OCI-LY1 (cell line): ENCODE results near the gene MAP1S.
A peak's percentile ranks its signal among the peaks of the same experiment; 100 is the strongest.

Experiments
- H2AFZ ChIP-seq: fragments of 200-600 bp; sonication (generic), shearing (Covaris generic); 2 replicates; pipeline ENCODE4 v1.6.0; 2014; ENCODE audit warnings: antibody characterized with exemption, mild to moderate bottlenecking, low read length
- H3F3A ChIP-seq: fragments of 200-600 bp; sonication (generic), shearing (Covaris generic); 2 replicates; pipeline ENCODE4 v1.6.0; 2014; ENCODE audit warnings: mild to moderate bottlenecking, antibody characterized with exemption, low read length, moderate library complexity; ENCODE audit not compliant: insufficient read depth
- H3K27ac ChIP-seq: fragments of 200-600 bp; sonication (generic); 2 replicates; pipeline ENCODE4 v1.5.1; 2014; ENCODE audit warnings: low read length, mixed run types, mild to moderate bottlenecking, low read depth; ENCODE audit not compliant: poor library complexity, severe bottlenecking
- H3K27me3 ChIP-seq: fragments of 200-600 bp; sonication (generic); 2 replicates; pipeline ENCODE4 v1.6.0; 2014; ENCODE audit warnings: antibody characterized with exemption, mild to moderate bottlenecking, low read length, moderate library complexity; ENCODE audit not compliant: insufficient read depth
- H3K36me3 ChIP-seq: fragments of 200-600 bp; sonication (generic); 2 replicates; pipeline ENCODE4 v1.6.1; 2014; ENCODE audit warnings: mild to moderate bottlenecking, antibody characterized with exemption, low read length, moderate library complexity, mixed read lengths; ENCODE audit not compliant: insufficient read depth
- H3K4me1 ChIP-seq: fragments of 200-600 bp; sonication (generic); 2 replicates; pipeline ENCODE4 v1.5.1; 2014; ENCODE audit warnings: mild to moderate bottlenecking, low read length, moderate library complexity; ENCODE audit not compliant: insufficient read depth, severe bottlenecking
- H3K4me2 ChIP-seq: fragments of 200-600 bp; sonication (generic), shearing (Covaris generic); 2 replicates; pipeline ENCODE4 v1.6.1; 2014; ENCODE audit warnings: low read length
- H3K4me3 ChIP-seq: fragments of 200-600 bp; sonication (generic); 2 replicates; pipeline ENCODE4 v1.5.1; 2014; ENCODE audit warnings: low read length, low read depth, mild to moderate bottlenecking, mixed read lengths; ENCODE audit not compliant: poor library complexity, severe bottlenecking
- H3K79me2 ChIP-seq: fragments of 200-600 bp; shearing (Covaris generic); 2 replicates; pipeline ENCODE4 v1.6.1; 2016; ENCODE audit warnings: mixed run types, low read length, mixed read lengths; ENCODE audit not compliant: insufficient read depth
- H3K9ac ChIP-seq: fragments of 200-600 bp; sonication (generic), shearing (Covaris generic); 2 replicates; pipeline ENCODE4 v1.6.1; 2014; ENCODE audit warnings: mild to moderate bottlenecking, low read length, mixed read lengths
- H3K9me2 ChIP-seq: fragments of 200-600 bp; sonication (generic), shearing (Covaris generic); 2 replicates; pipeline ENCODE4 v1.6.1; 2014; ENCODE audit warnings: low read depth, mild to moderate bottlenecking, low read length, mixed read lengths
- H3K9me3 ChIP-seq: fragments of 200-600 bp; shearing (Covaris generic); 2 replicates; pipeline ENCODE4 v1.6.1; 2014; ENCODE audit warnings: low read length, mixed read lengths
- H4K20me1 ChIP-seq: fragments of 200-600 bp; sonication (generic), shearing (Covaris generic); 2 replicates; pipeline ENCODE4 v1.6.0; 2016; ENCODE audit warnings: mild to moderate bottlenecking, low read length; ENCODE audit not compliant: insufficient read depth
- CTCF ChIP-seq: fragments of 200-600 bp; sonication (generic), shearing (Covaris generic); IDR thresholded peaks from 2 replicates; pipeline ENCODE4 v1.5.1; 2017; ENCODE audit warnings: mild to moderate bottlenecking, antibody characterized with exemption, low read length, moderate library complexity, mixed read lengths
- EZH2 ChIP-seq: fragments of 200-600 bp; sonication (generic), shearing (Covaris generic); IDR thresholded peaks from 2 replicates; pipeline ENCODE4 v1.8.0; 2017; ENCODE audit warnings: borderline replicate concordance, mixed run types, mild to moderate bottlenecking, antibody characterized with exemption, low read length, moderate library complexity, mixed read lengths

Gene MAP1S

GRCh38 chr19:17721111-17721628 lies 1.9 kb downstream of the MAP1S start:
- H3F3A ChIP-seq = no peaks in the 10 kb centered on the region
- peaks cover 9% of the 10 kb centered on the region for H3K79me2 ChIP-seq
- H3K9ac ChIP-seq = peak overlapping the region; percentile 88; the same call in 1 of the 2 replicates
- peaks cover 18% of the 10 kb centered on the region for H3K36me3 ChIP-seq
- peak overlapping the region; percentile 99; the same call in 1 of the 2 replicates for H3K4me2 ChIP-seq
- no peaks in the 10 kb centered on the region for H3K27me3 ChIP-seq
- H3K4me1 ChIP-seq = peaks cover 23% of the 10 kb centered on the region
- no peaks in the 10 kb centered on the region for H4K20me1 ChIP-seq
- H3K9me2 ChIP-seq = no peaks in the 10 kb centered on the region
- no peaks in the 10 kb centered on the region for H3K9me3 ChIP-seq
- no peak overlapping the region for H2AFZ ChIP-seq
- peak overlapping the region; percentile 97 for H3K4me3 ChIP-seq
- H3K27ac ChIP-seq = no peak overlapping the region
- no peak for TF ChIP-seq EZH2
- TF ChIP-seq CTCF = no peak

GRCh38 chr19:17721821-17722220 lies 2.5 kb downstream of the MAP1S start:
- peaks cover 23% of the 10 kb centered on the region for H3K4me1 ChIP-seq
- no peak overlapping the region for H3K4me3 ChIP-seq
- H3K27ac ChIP-seq = no peak overlapping the region
- no peak overlapping the region for H3K4me2 ChIP-seq
- no peaks in the 10 kb centered on the region for H3F3A ChIP-seq
- no peaks in the 10 kb centered on the region for H3K27me3 ChIP-seq
- TF ChIP-seq CTCF = no peak
- H3K79me2 ChIP-seq = peaks cover 9% of the 10 kb centered on the region
- no peak overlapping the region for H2AFZ ChIP-seq
- peaks cover 25% of the 10 kb centered on the region for H3K36me3 ChIP-seq
- no peaks in the 10 kb centered on the region for H4K20me1 ChIP-seq
- no peaks in the 10 kb centered on the region for H3K9me2 ChIP-seq
- H3K9me3 ChIP-seq = no peaks in the 10 kb centered on the region
- H3K9ac ChIP-seq = no peak overlapping the region

GRCh38 chr19:17722655-17723240 lies 3.5 kb downstream of the MAP1S start:
- Histone ChIP-seq H3K79me2 (peaks cover 9% of the 10 kb centered on the region), H4K20me1 (no peaks in the 10 kb centered on the region), H3K9me3 (no peaks in the 10 kb centered on the region), H3F3A (no peaks in the 10 kb centered on the region), H3K4me3 (no peak overlapping the region), H3K27ac (no peak overlapping the region), H3K9me2 (no peaks in the 10 kb centered on the region), H3K9ac (no peak overlapping the region), H3K4me1 (peaks cover 23% of the 10 kb centered on the region), H3K4me2 (no peak overlapping the region), H3K36me3 (peaks cover 34% of the 10 kb centered on the region), H2AFZ (no peak overlapping the region), H3K27me3 (no peaks in the 10 kb centered on the region)
- TF ChIP-seq EZH2 (no peak), CTCF (no peak)
